ENCODE data around the gene KCTD2. TPM values are rescaled to one million over a fixed set of nuclear protein-coding genes. Genes with fewer than 3 reads are reported as not detected.

The KCTD2 gene
- total and polyA plus RNA-seq, 2 of the 13 experiments (the other 11 are each of a cell fraction or from before 2014, with no cell fraction given): 28.3 to 32.6 TPM

DNA sequence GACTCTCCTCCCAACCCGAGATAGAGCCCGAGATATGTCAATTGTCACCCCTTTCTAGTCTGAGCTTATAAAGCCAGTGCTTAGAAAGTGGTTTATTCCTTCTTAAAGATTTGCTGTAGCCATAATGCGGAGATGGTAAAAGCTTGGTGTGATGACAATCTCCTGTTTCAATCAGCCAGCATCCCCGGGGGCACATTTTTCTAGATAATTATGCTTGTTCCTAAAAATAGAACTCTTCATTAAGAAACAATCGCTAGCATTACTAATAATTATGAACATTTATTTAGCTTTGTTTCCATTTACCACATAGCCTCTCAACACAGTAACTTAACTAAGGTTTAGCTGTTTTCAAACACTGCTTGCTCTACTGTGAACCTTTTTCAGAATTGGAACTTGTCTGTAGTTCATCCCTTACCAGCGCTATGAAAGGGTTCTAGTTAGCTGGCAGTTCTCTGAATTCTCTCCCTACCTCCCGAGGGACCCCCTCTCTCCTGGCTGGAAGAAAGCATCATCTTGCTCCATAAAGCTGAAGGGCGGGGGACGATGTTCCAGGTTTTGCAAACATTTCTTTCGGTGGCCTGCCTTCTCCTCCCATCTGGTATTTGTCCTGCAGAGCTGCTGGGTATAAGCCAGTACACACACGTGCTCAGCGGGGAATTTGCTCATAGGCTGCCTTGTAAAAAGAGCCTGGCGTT lies 35.5 kb upstream of the KCTD2 start (continued):
- 0 out of 2 replicates have a peak, but pooled peaks have one; percentile 7 for TF ChIP-seq NPAS2 (CRISPR knock-in tag; IDR thresholded peaks at IDR 0.05; ENCODE audit: borderline replicate concordance)
- TF ChIP-seq, protein P1, sequence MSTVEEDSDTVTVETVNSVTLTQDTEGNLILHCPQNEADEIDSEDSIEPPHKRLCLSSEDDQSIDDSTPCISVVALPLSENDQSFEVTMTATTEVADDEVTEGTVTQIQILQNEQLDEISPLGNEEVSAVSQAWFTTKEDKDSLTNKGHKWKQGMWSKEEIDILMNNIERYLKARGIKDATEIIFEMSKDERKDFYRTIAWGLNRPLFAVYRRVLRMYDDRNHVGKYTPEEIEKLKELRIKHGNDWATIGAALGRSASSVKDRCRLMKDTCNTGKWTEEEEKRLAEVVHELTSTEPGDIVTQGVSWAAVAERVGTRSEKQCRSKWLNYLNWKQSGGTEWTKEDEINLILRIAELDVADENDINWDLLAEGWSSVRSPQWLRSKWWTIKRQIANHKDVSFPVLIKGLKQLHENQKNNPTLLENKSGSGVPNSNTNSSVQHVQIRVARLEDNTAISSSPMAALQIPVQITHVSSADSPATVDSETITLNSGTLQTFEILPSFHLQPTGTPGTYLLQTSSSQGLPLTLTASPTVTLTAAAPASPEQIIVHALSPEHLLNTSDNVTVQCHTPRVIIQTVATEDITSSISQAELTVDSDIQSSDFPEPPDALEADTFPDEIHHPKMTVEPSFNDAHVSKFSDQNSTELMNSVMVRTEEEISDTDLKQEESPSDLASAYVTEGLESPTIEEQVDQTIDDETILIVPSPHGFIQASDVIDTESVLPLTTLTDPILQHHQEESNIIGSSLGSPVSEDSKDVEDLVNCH (CRISPR knock-in tag; IDR thresholded peaks at IDR 0.05): 0 out of 2 replicates have a peak, but pooled peaks have one; percentile 16
- TF ChIP-seq RFX3 (CRISPR knock-in tag; IDR thresholded peaks at IDR 0.05): no peak
- no peak for TF ChIP-seq ATF7-NPFF (CRISPR knock-in tag; IDR thresholded peaks at IDR 0.05; ENCODE audit: low read depth)
- TF ChIP-seq HMG20A (CRISPR knock-in tag; IDR thresholded peaks at IDR 0.05; ENCODE audit: borderline replicate concordance): no peak; the same call in 1 of the 2 replicates
- no peak for TF ChIP-seq MEF2D (CRISPR knock-in tag; IDR thresholded peaks at IDR 0.05)
- no peak for TF ChIP-seq KMT2B (CRISPR knock-in tag; IDR thresholded peaks at IDR 0.05)
- TF ChIP-seq CBX1 (IDR thresholded peaks at IDR 0.05; ENCODE audit: low read depth): no peak
- 0 out of 2 replicates have a peak, but pooled peaks have one; percentile 14 for TF ChIP-seq BHLHE40 (IDR thresholded peaks at IDR 0.05; ENCODE audit: low read length)
- TF ChIP-seq, protein P2, sequence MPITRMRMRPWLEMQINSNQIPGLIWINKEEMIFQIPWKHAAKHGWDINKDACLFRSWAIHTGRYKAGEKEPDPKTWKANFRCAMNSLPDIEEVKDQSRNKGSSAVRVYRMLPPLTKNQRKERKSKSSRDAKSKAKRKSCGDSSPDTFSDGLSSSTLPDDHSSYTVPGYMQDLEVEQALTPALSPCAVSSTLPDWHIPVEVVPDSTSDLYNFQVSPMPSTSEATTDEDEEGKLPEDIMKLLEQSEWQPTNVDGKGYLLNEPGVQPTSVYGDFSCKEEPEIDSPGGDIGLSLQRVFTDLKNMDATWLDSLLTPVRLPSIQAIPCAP (CRISPR knock-in tag; IDR thresholded peaks at IDR 0.05; ENCODE audit: low read depth): no peak
- TF ChIP-seq NR2F1 (CRISPR knock-in tag; IDR thresholded peaks at IDR 0.05): no peak
- no peak for TF ChIP-seq ZNF207 (IDR thresholded peaks at IDR 0.05; ENCODE audit: borderline replicate concordance)
- TF ChIP-seq GATA4 (IDR thresholded peaks at IDR 0.05; ENCODE audit: borderline replicate concordance, low read depth): no peak
- no peak for TF ChIP-seq SALL2 (CRISPR knock-in tag; IDR thresholded peaks at IDR 0.05)
- no peak; the same call in 1 of the 2 replicates for TF ChIP-seq ARNTL (CRISPR knock-in tag; IDR thresholded peaks at IDR 0.05)
- no peak for TF ChIP-seq ZSCAN30 (CRISPR knock-in tag; IDR thresholded peaks at IDR 0.05)
- TF ChIP-seq MATR3 (CRISPR knock-in tag; IDR thresholded peaks at IDR 0.05): no peak
- TF ChIP-seq, protein P3, sequence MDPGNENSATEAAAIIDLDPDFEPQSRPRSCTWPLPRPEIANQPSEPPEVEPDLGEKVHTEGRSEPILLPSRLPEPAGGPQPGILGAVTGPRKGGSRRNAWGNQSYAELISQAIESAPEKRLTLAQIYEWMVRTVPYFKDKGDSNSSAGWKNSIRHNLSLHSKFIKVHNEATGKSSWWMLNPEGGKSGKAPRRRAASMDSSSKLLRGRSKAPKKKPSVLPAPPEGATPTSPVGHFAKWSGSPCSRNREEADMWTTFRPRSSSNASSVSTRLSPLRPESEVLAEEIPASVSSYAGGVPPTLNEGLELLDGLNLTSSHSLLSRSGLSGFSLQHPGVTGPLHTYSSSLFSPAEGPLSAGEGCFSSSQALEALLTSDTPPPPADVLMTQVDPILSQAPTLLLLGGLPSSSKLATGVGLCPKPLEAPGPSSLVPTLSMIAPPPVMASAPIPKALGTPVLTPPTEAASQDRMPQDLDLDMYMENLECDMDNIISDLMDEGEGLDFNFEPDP (CRISPR knock-in tag; conservative IDR thresholded peaks at IDR 0.05): no peak
- no peak for TF ChIP-seq NR1H2 (CRISPR knock-in tag; IDR thresholded peaks at IDR 0.05; ENCODE audit: borderline replicate concordance, low read depth)
- no peak for TF ChIP-seq RFXAP (CRISPR knock-in tag; IDR thresholded peaks at IDR 0.05; ENCODE audit: borderline replicate concordance)
- TF ChIP-seq, protein P4, sequence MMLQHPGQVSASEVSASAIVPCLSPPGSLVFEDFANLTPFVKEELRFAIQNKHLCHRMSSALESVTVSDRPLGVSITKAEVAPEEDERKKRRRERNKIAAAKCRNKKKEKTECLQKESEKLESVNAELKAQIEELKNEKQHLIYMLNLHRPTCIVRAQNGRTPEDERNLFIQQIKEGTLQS (CRISPR knock-in tag; IDR thresholded peaks at IDR 0.05): no peak
- no peak for TF ChIP-seq NFKB2 (CRISPR knock-in tag; IDR thresholded peaks at IDR 0.05; ENCODE audit: borderline replicate concordance)
- no peak for TF ChIP-seq GATAD2A (CRISPR knock-in tag; IDR thresholded peaks at IDR 0.05)
- no peak for TF ChIP-seq ZNF773 (CRISPR knock-in tag; IDR thresholded peaks at IDR 0.05; ENCODE audit: borderline replicate concordance)
- TF ChIP-seq EEA1 (CRISPR knock-in tag; IDR thresholded peaks at IDR 0.05; ENCODE audit: borderline replicate concordance): no peak
- TF ChIP-seq ZFY (CRISPR knock-in tag; IDR thresholded peaks at IDR 0.05): no peak

Measured in HepG2 (cell line).